Loucy (cell line): Measurements from ENCODE around the gene LMF1.

Source experiments
- H2AFZ ChIP-seq: fragments of 200-600 bp; sonication (generic); 2 replicates; pipeline ENCODE4 v1.6.0; 2016; ENCODE audit warnings: antibody characterized with exemption, mild to moderate bottlenecking, low read length, moderate library complexity
- H3F3A ChIP-seq: fragments of 200-600 bp; 2 replicates; pipeline ENCODE4 v1.6.0; 2016; ENCODE audit warnings: antibody characterized with exemption, low read depth, mild to moderate bottlenecking
- H3K27me3 ChIP-seq: fragments of 200-600 bp; sonication (generic); 2 replicates; pipeline ENCODE4 v1.6.1; 2014; ENCODE audit warnings: low read length, mild to moderate bottlenecking; ENCODE audit not compliant: insufficient read depth, poor library complexity, severe bottlenecking
- H3K36me3 ChIP-seq: fragments of 200-600 bp; sonication (generic); 2 replicates; pipeline ENCODE4 v1.6.1; 2016; ENCODE audit warnings: low read length; ENCODE audit not compliant: insufficient read depth
- H3K4me1 ChIP-seq: fragments of 200-600 bp; sonication (generic); 2 replicates; pipeline ENCODE4 v1.5.1; 2014; ENCODE audit warnings: low read length, mild to moderate bottlenecking; ENCODE audit not compliant: insufficient read depth, poor library complexity, severe bottlenecking
- H3K4me2 ChIP-seq: fragments of 200-600 bp; sonication (generic); 2 replicates; pipeline ENCODE4 v1.6.0; 2014; ENCODE audit warnings: antibody characterized with exemption, low read length, low read depth, mild to moderate bottlenecking; ENCODE audit not compliant: poor library complexity, severe bottlenecking
- H3K4me3 ChIP-seq: fragments of 200-600 bp; sonication (generic); 2 replicates; pipeline ENCODE4 v1.5.1; 2014; ENCODE audit warnings: low read length, mild to moderate bottlenecking, mixed read lengths; ENCODE audit not compliant: poor library complexity, severe bottlenecking
- H3K79me2 ChIP-seq: fragments of 200-600 bp; sonication (generic); 2 replicates; pipeline ENCODE4 v1.6.1; 2014; ENCODE audit warnings: low read length; ENCODE audit not compliant: insufficient read depth
- H3K9ac ChIP-seq: fragments of 200-600 bp; sonication (generic); 2 replicates; pipeline ENCODE4 v1.6.0; 2014; ENCODE audit warnings: mild to moderate bottlenecking, low read depth, low read length, moderate library complexity; ENCODE audit not compliant: poor library complexity, severe bottlenecking
- H3K9me2 ChIP-seq: fragments of 200-600 bp; sonication (generic); replicated peaks from 2 replicates; pipeline ENCODE4 v1.6.1; 2016; ENCODE audit warnings: low read depth, low read length, mixed read lengths
- H3K9me3 ChIP-seq: fragments of 200-600 bp; sonication (generic); 2 replicates; pipeline ENCODE4 v1.6.1; 2014; ENCODE audit warnings: mild to moderate bottlenecking, antibody characterized with exemption, low read length, low read depth; ENCODE audit not compliant: insufficient read depth
- H4K20me1 ChIP-seq: fragments of 200-600 bp; sonication (generic); 2 replicates; pipeline ENCODE4 v1.6.0; 2014; ENCODE audit warnings: antibody characterized with exemption, low read length, mild to moderate bottlenecking; ENCODE audit not compliant: insufficient read depth, poor library complexity, severe bottlenecking
- CTCF ChIP-seq: fragments of 200-600 bp; sonication (generic); conservative IDR thresholded peaks from 2 replicates; pipeline ENCODE4 v1.5.1; 2014; ENCODE audit warnings: mild to moderate bottlenecking, antibody characterized with exemption, low read length
- EZH2phosphoT487 ChIP-seq: fragments of 200-600 bp; IDR thresholded peaks from 2 replicates; pipeline ENCODE4 v1.6.1; 2018; ENCODE audit warnings: antibody characterized with exemption, mild to moderate bottlenecking, moderate library complexity, borderline replicate concordance

LMF1 gene

GRCh38 chr16:873889-874288, 96.9 kb downstream of the LMF1 start:
- Histone ChIP-seq H3F3A (no peaks in the 10 kb centered on the region), H2AFZ (no peak overlapping the region), H3K4me1 (no peaks in the 10 kb centered on the region), H4K20me1 (no peaks in the 10 kb centered on the region), H3K36me3 (no peaks in the 10 kb centered on the region), H3K9me2 (no peaks in the 10 kb centered on the region), H3K9me3 (no peaks in the 10 kb centered on the region; the same call in 1 of the 2 replicates), H3K9ac (no peak overlapping the region), H3K27me3 (no peaks in the 10 kb centered on the region), H3K79me2 (no peaks in the 10 kb centered on the region), H3K4me2 (no peak overlapping the region), H3K4me3 (no peak overlapping the region)
- TF ChIP-seq CTCF: no peak
- TF ChIP-seq EZH2phosphoT487: no peak

- TF ChIP-seq EZH2phosphoT487 (no peak), CTCF (no peak)
- Histone ChIP-seq H3K9ac (no peak overlapping the region), H3K4me3 (no peak overlapping the region), H2AFZ (no peak overlapping the region), H3K4me1 (no peaks in the 10 kb centered on the region), H3K27me3 (no peaks in the 10 kb centered on the region), H3K9me3 (no peaks in the 10 kb centered on the region; the same call in 1 of the 2 replicates), H3K79me2 (no peaks in the 10 kb centered on the region), H3K4me2 (no peak overlapping the region), H3K9me2 (no peaks in the 10 kb centered on the region), H3F3A (no peaks in the 10 kb centered on the region), H3K36me3 (no peaks in the 10 kb centered on the region), H4K20me1 (no peaks in the 10 kb centered on the region)
Measured at GRCh38 chr16:873243-873661, 97.5 kb downstream of the LMF1 start.

- Histone ChIP-seq H4K20me1 (no peaks in the 10 kb centered on the region), H3K27me3 (no peaks in the 10 kb centered on the region), H2AFZ (no peak overlapping the region), H3K4me3 (no peak overlapping the region), H3K9ac (no peak overlapping the region), H3K9me3 (no peaks in the 10 kb centered on the region; the same call in 1 of the 2 replicates), H3K4me2 (no peak overlapping the region), H3F3A (no peaks in the 10 kb centered on the region), H3K79me2 (no peaks in the 10 kb centered on the region), H3K4me1 (no peaks in the 10 kb centered on the region), H3K9me2 (no peaks in the 10 kb centered on the region), H3K36me3 (no peaks in the 10 kb centered on the region)
- no peak for TF ChIP-seq CTCF
Measured at GRCh38 chr16:872436-873242, 98.1 kb downstream of the LMF1 start.
